Ascending aorta (tissue), 2 donors: ENCODE results near the gene INO80D. TPM values are rescaled to one million over a fixed set of nuclear protein-coding genes. Genes with fewer than 3 reads are reported as not detected.

Experiments used
- DNase-seq, 2 donors: peaks; one replicate each; pipeline ENCODE4 v3.0.0-alpha.2; 2019; ENCODE audit warnings: low spot score in 2 of 2
- H3K27ac ChIP-seq, 2 donors: fragments of 200-600 bp; sonication (generic); one replicate each; pipeline ENCODE4 v1.5.1; 2016 to 2017; ENCODE audit warnings: mild to moderate bottlenecking in 1 of 2
- H3K27me3 ChIP-seq: fragments of 200-600 bp; sonication (generic); one replicate; pipeline ENCODE4 v1.5.1; 2017
- H3K36me3 ChIP-seq, 2 donors: fragments of 200-600 bp; sonication (generic); one replicate each; pipeline ENCODE4 v1.5.1; 2016
- H3K4me1 ChIP-seq, 2 donors: fragments of 200-600 bp; sonication (generic); one replicate each; pipeline ENCODE4 v1.5.1; 2016 to 2017; ENCODE audit warnings: mild to moderate bottlenecking in 1 of 2
- H3K4me3 ChIP-seq, 2 donors: fragments of 200-600 bp; sonication (generic); one replicate each; pipeline ENCODE4 v1.5.1; 2016 to 2017; ENCODE audit warnings: mild to moderate bottlenecking in 1 of 2
- H3K9me3 ChIP-seq, 2 donors: fragments of 200-600 bp; sonication (generic); one replicate each; pipeline ENCODE4 v1.5.1; 2016
- CTCF ChIP-seq, 3 experiments: fragments of 200-600 bp in 2 of 3; fragments of 450-650 bp in 1 of 3; sonication (generic) in 2 of 3; IDR thresholded peaks; one replicate each; pipeline ENCODE4 v1.5.1; 2016 to 2019; ENCODE audit warnings: antibody characterized with exemption in 3 of 3, mild to moderate bottlenecking in 1 of 3, moderate library complexity in 1 of 3
- intact Hi-C: fragments of 100-400 bp; cut with DNase I; formaldehyde crosslinking; loops from one replicate; pipeline ENCODE4 v1.15.1; 2023
- total RNA-seq: library from RNA; depleted of rRNA; stranded (reverse); fragments of >200 nt; gene quantifications from one replicate; pipeline ENCODE4 v1.1.0, GENCODE V29; 2016

INO80D gene
- total RNA-seq, 1 donor from 2014 or later: 10.1 TPM

GRCh38 chr2:206069417-206069816, 16.6 kb downstream of the INO80D start:
- Histone ChIP-seq H3K27me3 (no peaks in the 10 kb centered on the region), H3K4me3 (no peak overlapping the region), H3K9me3 (no peaks in the 10 kb centered on the region), H3K4me1 (no peaks in the 10 kb centered on the region), H3K27ac (no peak overlapping the region), H3K36me3 (no peaks in the 10 kb centered on the region)
- intact Hi-C loops: no loop called here
- TF ChIP-seq CTCF (IDR thresholded peaks at IDR 0.05): no peak
- DNase-seq: no peak

- no peak overlapping the region for H3K4me3 ChIP-seq
- no peaks in the 10 kb centered on the region for H3K4me1 ChIP-seq
- intact Hi-C loops: no loop called here
- H3K27me3 ChIP-seq: no peaks in the 10 kb centered on the region
- no peak for TF ChIP-seq CTCF (IDR thresholded peaks at IDR 0.05)
- no peaks in the 10 kb centered on the region for H3K36me3 ChIP-seq
- H3K27ac ChIP-seq: no peak overlapping the region
- H3K9me3 ChIP-seq: no peaks in the 10 kb centered on the region
- no peak for DNase-seq
Observed at GRCh38 chr2:206068207-206068606, 17.8 kb downstream of the INO80D start.

- no peaks in the 10 kb centered on the region for H3K4me1 ChIP-seq
- H3K27me3 ChIP-seq: no peaks in the 10 kb centered on the region
- no peak overlapping the region for H3K4me3 ChIP-seq
- H3K27ac ChIP-seq: no peak overlapping the region
- intact Hi-C loops: no loop called here
- no peaks in the 10 kb centered on the region for H3K9me3 ChIP-seq
- H3K36me3 ChIP-seq: peaks cover 9 to 18% of the 10 kb centered on the region in 2 donors
- no peak for DNase-seq
- TF ChIP-seq CTCF (IDR thresholded peaks at IDR 0.05): no peak
Observed at GRCh38 chr2:206064077-206064476, 21.9 kb downstream of the INO80D start.

- Histone ChIP-seq H3K36me3 (peaks cover 9 to 18% of the 10 kb centered on the region in 2 donors), H3K27me3 (no peaks in the 10 kb centered on the region), H3K4me3 (no peak overlapping the region), H3K27ac (no peak overlapping the region), H3K4me1 (no peaks in the 10 kb centered on the region), H3K9me3 (no peaks in the 10 kb centered on the region)
- TF ChIP-seq CTCF (IDR thresholded peaks at IDR 0.05): no peak
- intact Hi-C loops: no loop called here
- DNase-seq: no peak
Observed at GRCh38 chr2:206063635-206064034, 22.3 kb downstream of the INO80D start.

- Histone ChIP-seq H3K36me3 (peaks cover 13 to 21% of the 10 kb centered on the region in 2 donors), H3K4me3 (no peak overlapping the region), H3K4me1 (no peaks in the 10 kb centered on the region), H3K9me3 (no peaks in the 10 kb centered on the region), H3K27ac (no peak overlapping the region), H3K27me3 (no peaks in the 10 kb centered on the region)
- TF ChIP-seq CTCF (IDR thresholded peaks at IDR 0.05): no peak
- intact Hi-C loops: no loop called here
- DNase-seq: no peak
Observed at GRCh38 chr2:206062724-206063123, 23.2 kb downstream of the INO80D start.

- intact Hi-C loops: no loop called here
- DNase-seq: no peak
- TF ChIP-seq CTCF (IDR thresholded peaks at IDR 0.05): no peak
Observed at GRCh38 chr2:206056286-206056685, 29.7 kb downstream of the INO80D start.

More at GRCh38 chr2:206056286-206056685, 29.7 kb downstream of the INO80D start:
- no peak overlapping the region for H3K4me3 ChIP-seq
- H3K4me1 ChIP-seq: no peaks in the 10 kb centered on the region
- H3K27me3 ChIP-seq: no peaks in the 10 kb centered on the region
- H3K9me3 ChIP-seq: no peaks in the 10 kb centered on the region
- H3K27ac ChIP-seq: no peak overlapping the region
- peaks cover 18 to 46% of the 10 kb centered on the region in 2 donors for H3K36me3 ChIP-seq
